Smooth muscle cell (in vitro differentiated cells): ENCODE results near the gene CNTN4. TPM values are rescaled to one million over a fixed set of nuclear protein-coding genes. Genes with fewer than 3 reads are reported as not detected.

Experiments used
- DNase-seq: peaks from one replicate; lab custom pipeline; 2025; ENCODE audit not compliant: unreplicated experiment; lab: John Stamatoyannopoulos, UW
- H2AFZ ChIP-seq: fragments of 200-600 bp; sonication (generic); 2 replicates; pipeline ENCODE4 v1.6.0; 2016; ENCODE audit warnings: antibody characterized with exemption, low read depth, mild to moderate bottlenecking
- H3F3A ChIP-seq: fragments of 200-600 bp; sonication (generic); 2 replicates; pipeline ENCODE4 v1.6.0; 2017; ENCODE audit warnings: antibody characterized with exemption, low read depth
- H3K27ac ChIP-seq: fragments of 200-600 bp; sonication (generic); 2 replicates; pipeline ENCODE4 v1.5.1; 2016; ENCODE audit warnings: low read depth, mild to moderate bottlenecking
- H3K27me3 ChIP-seq: fragments of 200-600 bp; sonication (generic); 2 replicates; pipeline ENCODE4 v1.6.1; 2016; ENCODE audit warnings: low read depth, mild to moderate bottlenecking
- H3K36me3 ChIP-seq: fragments of 200-600 bp; sonication (generic); 2 replicates; pipeline ENCODE4 v1.5.1; 2016; ENCODE audit warnings: low read depth
- H3K4me1 ChIP-seq: fragments of 200-600 bp; sonication (generic); 2 replicates; pipeline ENCODE4 v1.5.1; 2016; ENCODE audit warnings: low read depth
- H3K4me2 ChIP-seq: fragments of 200-600 bp; sonication (generic); 2 replicates; pipeline ENCODE4 v1.6.0; 2016; ENCODE audit warnings: mild to moderate bottlenecking
- H3K4me3 ChIP-seq: fragments of 200-600 bp; sonication (generic); 2 replicates; pipeline ENCODE4 v1.5.1; 2016; ENCODE audit warnings: mild to moderate bottlenecking
- H3K79me2 ChIP-seq: fragments of 200-600 bp; sonication (generic); 2 replicates; pipeline ENCODE4 v1.6.0; 2016; ENCODE audit warnings: low read depth, mild to moderate bottlenecking
- H3K9ac ChIP-seq: fragments of 200-600 bp; sonication (generic); 2 replicates; pipeline ENCODE4 v1.6.0; 2016; ENCODE audit warnings: low read depth
- H3K9me3 ChIP-seq: fragments of 200-600 bp; sonication (generic); replicated peaks from 2 replicates; pipeline ENCODE4 v1.5.1; 2016; ENCODE audit warnings: low read depth
- H4K20me1 ChIP-seq: fragments of 200-600 bp; sonication (generic); 2 replicates; pipeline ENCODE4 v1.6.0; 2016; ENCODE audit warnings: low read depth
- CTCF ChIP-seq: fragments of 200-600 bp; sonication (generic); IDR thresholded peaks from 2 replicates; pipeline ENCODE4 v1.5.1; 2017; ENCODE audit warnings: borderline replicate concordance, mild to moderate bottlenecking, antibody characterized with exemption; ENCODE audit not compliant: insufficient read depth, poor library complexity, severe bottlenecking
- WGBS: methylation state at CpG from one replicate; pipeline ENCODE4 v1.1.7; 2016; ENCODE audit warnings: low lambda C conversion rate; 5-methylcytosine and 5-hydroxymethylcytosine counted together
- polyA plus RNA-seq: library from polyadenylated mRNA; unstranded; fragments of >200 nt; fragmentation: Nextera tagmentation; extraction: Ambion mirVana; gene quantifications from 2 replicates; pipeline ENCODE4 v1.2.1, GENCODE V29; 2016
- total RNA-seq: library from RNA; depleted of rRNA; stranded (reverse); fragments of >200 nt; gene quantifications from 2 replicates; pipeline ENCODE4 v1.2.3, GENCODE V29; 2014

CNTN4 gene
- total and polyA plus RNA-seq, 2 experiments from 2014 or later = 12.1 to 15.8 TPM

GRCh38 chr3:2504912-2505311 is 406.2 kb downstream of the CNTN4 start:
- no peak for TF ChIP-seq CTCF
- Histone ChIP-seq H3K27me3 (peaks cover 4% of the 10 kb centered on the region), H3K4me2 (no peak overlapping the region), H2AFZ (no peak overlapping the region), H3K79me2 (no peaks in the 10 kb centered on the region), H3K4me1 (no peaks in the 10 kb centered on the region), H4K20me1 (no peaks in the 10 kb centered on the region), H3K36me3 (no peaks in the 10 kb centered on the region), H3K4me3 (no peak overlapping the region), H3K9ac (no peak overlapping the region), H3F3A (no peaks in the 10 kb centered on the region), H3K27ac (no peak overlapping the region), H3K9me3 (no peaks in the 10 kb centered on the region)
- WGBS = 90% methylated on average over 2 of the region's 2 CpGs
- DNase-seq = no peak

- Histone ChIP-seq H3F3A (no peaks in the 10 kb centered on the region), H3K36me3 (no peaks in the 10 kb centered on the region), H4K20me1 (no peaks in the 10 kb centered on the region), H3K9me3 (no peaks in the 10 kb centered on the region), H3K79me2 (no peaks in the 10 kb centered on the region), H3K9ac (no peak overlapping the region), H2AFZ (no peak overlapping the region), H3K4me1 (peaks cover 4% of the 10 kb centered on the region), H3K27ac (no peak overlapping the region), H3K4me3 (no peak overlapping the region), H3K27me3 (peaks cover 4% of the 10 kb centered on the region), H3K4me2 (no peak overlapping the region)
- DNase-seq = no peak
- WGBS = 97% methylated on average over 8 of the region's 8 CpGs
- TF ChIP-seq CTCF = no peak
Measured at GRCh38 chr3:2506776-2507175, 408.1 kb downstream of the CNTN4 start.

GRCh38 chr3:2510591-2511145 is 412.0 kb downstream of the CNTN4 start:
- no peak for DNase-seq
- no peak overlapping the region for H3K4me2 ChIP-seq
- H3K79me2 ChIP-seq = no peaks in the 10 kb centered on the region
- no peak overlapping the region for H3K4me3 ChIP-seq
- H2AFZ ChIP-seq = no peak overlapping the region
- WGBS = 76% methylated on average over 8 of the region's 8 CpGs
- H3K27me3 ChIP-seq = no peaks in the 10 kb centered on the region
- H3K27ac ChIP-seq = no peak overlapping the region
- H4K20me1 ChIP-seq = no peaks in the 10 kb centered on the region
- H3K9me3 ChIP-seq = no peaks in the 10 kb centered on the region
- peaks cover 16% of the 10 kb centered on the region for H3K4me1 ChIP-seq
- H3K9ac ChIP-seq = no peak overlapping the region
- no peak for TF ChIP-seq CTCF
- H3F3A ChIP-seq = no peaks in the 10 kb centered on the region
- H3K36me3 ChIP-seq = no peaks in the 10 kb centered on the region

GRCh38 chr3:2511356-2511755 is 412.7 kb downstream of the CNTN4 start:
- Histone ChIP-seq H3K27me3 (peaks cover 2% of the 10 kb centered on the region), H3F3A (no peaks in the 10 kb centered on the region), H3K4me3 (no peak overlapping the region), H3K4me1 (peaks cover 16% of the 10 kb centered on the region), H3K79me2 (no peaks in the 10 kb centered on the region), H3K9ac (no peak overlapping the region), H3K36me3 (no peaks in the 10 kb centered on the region), H3K4me2 (no peak overlapping the region), H2AFZ (no peak overlapping the region), H3K9me3 (no peaks in the 10 kb centered on the region), H4K20me1 (no peaks in the 10 kb centered on the region), H3K27ac (no peak overlapping the region)
- 65% methylated on average over 10 of the region's 10 CpGs for WGBS
- DNase-seq = no peak
- no peak for TF ChIP-seq CTCF
